ENCODE results near the gene ELOVL3.

DNA sequence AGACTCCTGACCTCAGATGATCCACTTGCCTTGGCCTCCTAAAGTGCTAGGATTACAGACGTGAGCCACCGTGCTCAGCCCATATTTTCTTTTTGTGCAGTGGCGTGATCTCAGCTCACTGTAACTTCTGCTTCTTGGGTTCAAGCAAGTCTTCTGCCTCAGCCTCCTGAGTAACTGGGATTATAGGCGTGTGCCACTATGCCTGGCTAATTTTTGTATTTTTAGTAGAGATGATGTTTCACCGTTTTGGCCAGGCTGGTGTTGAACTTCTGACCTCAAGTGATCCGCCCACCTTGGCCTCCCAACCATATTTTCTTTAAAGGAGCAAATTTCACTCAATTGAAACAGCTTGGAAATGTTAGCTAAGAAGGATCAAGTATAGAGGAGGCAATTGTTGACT is 35.7 kb downstream of the ELOVL3 start:
- TF ChIP-seq CTCF (IDR thresholded peaks at IDR 0.05; ENCODE audit: low read length) (no peak), EZH2 (optimal IDR thresholded peaks at IDR 0.05; ENCODE audit: low read depth, low read length) (no peak)

Measured in MM.1S (cell line).